HepG2 (cell line): ENCODE measurements around the gene NCAM2. TPM values are rescaled to one million over a fixed set of nuclear protein-coding genes. Genes with fewer than 3 reads are reported as not detected.

Experiments used
- ATAC-seq: fragments of 200-7000 bp; cut with Tn5 transposase; 3 replicates; pipeline ENCODE4 v1.9.1; 2020; ENCODE audit warnings: mild to moderate bottlenecking, moderate library complexity
- BruUV-seq: library from RNA; stranded (reverse); fragments of 400-500 nt; replicated peaks from 2 replicates; lab custom pipeline; 2021; lab: Mats Ljungman, UMichigan
- CTCF ChIA-PET: fragments of 300-600 bp; formaldehyde crosslinking; extraction: SDS; loops from one replicate; lab custom pipeline; 2021; ENCODE audit warnings: low total read pairs, inconsistent platforms, low intra/inter-chr PET ratio; lab: Yijun Ruan, JAX
- POLR2A ChIA-PET: fragments of 350-600 bp; sonication (Branson Sonifier 250); formaldehyde crosslinking; loops from one replicate; lab custom pipeline; 2020; ENCODE audit warnings: antibody characterized with exemption, inconsistent platforms; lab: Yijun Ruan, JAX
- DNase-seq: peaks from one replicate; pipeline ENCODE4 v3.0.0-alpha.2; 2015; ENCODE audit warnings: low spot score
- FAIRE-seq: peaks from 3 replicates; lab custom pipeline; 2011; peaks lifted over from hg19 to GRCh38; lab: Jason Lieb, UNC
- H2AFZ ChIP-seq: one replicate; pipeline ENCODE4 v1.6.1; 2011; ENCODE audit warnings: low read length, inconsistent platforms
- H3K27ac ChIP-seq: fragments of 300-600 bp; 3 replicates; pipeline ENCODE4 v1.8.0; 2011; ENCODE audit warnings: mixed run types, mild to moderate bottlenecking, mixed read lengths, low read length, inconsistent platforms; ENCODE audit not compliant: insufficient read depth; ENCODE audit errors: extremely low read length
- H3K27me3 ChIP-seq, 2 experiments: fragments of 200-600 bp in 1 of 2; 2 replicates in 1 of 2; 3 replicates in 1 of 2; pipeline versions ENCODE4 v1.6.0 to v1.8.0; 2011; ENCODE audit warnings: low read length in 2 of 2, mild to moderate bottlenecking in 2 of 2, moderate library complexity in 2 of 2, inconsistent platforms in 1 of 2; ENCODE audit not compliant: insufficient read depth in 2 of 2, control insufficient read depth in 1 of 2
- H3K36me3 ChIP-seq, 2 experiments: fragments of 200-600 bp in 1 of 2; replicated peaks in 1 of 2; 2 replicates in 1 of 2; 3 replicates in 1 of 2; pipeline versions ENCODE4 v1.5.1 to v1.8.0; 2011; ENCODE audit warnings: low read length in 2 of 2, inconsistent platforms in 1 of 2; ENCODE audit not compliant: insufficient read depth in 2 of 2, control insufficient read depth in 1 of 2
- H3K4me1 ChIP-seq: 2 replicates; pipeline ENCODE4 v1.5.1; 2012; ENCODE audit warnings: low read length, inconsistent platforms; ENCODE audit not compliant: insufficient read depth
- H3K4me2 ChIP-seq: 2 replicates; pipeline ENCODE4 v1.6.0; 2011; ENCODE audit warnings: low read depth, low read length, inconsistent platforms
- H3K4me3 ChIP-seq, 3 experiments: fragments of 200-600 bp in 1 of 3; sonication (generic), shearing (Covaris generic) in 1 of 3; replicated peaks in 1 of 3; 2 replicates each; pipeline ENCODE4 v1.5.1; 2011 to 2016; ENCODE audit warnings: low read length in 3 of 3, inconsistent platforms in 2 of 3, low read depth in 2 of 3, mild to moderate bottlenecking in 2 of 3, control low read depth in 1 of 3, mixed read lengths in 1 of 3; ENCODE audit not compliant: insufficient read depth in 1 of 3
- H3K79me2 ChIP-seq: one replicate; pipeline ENCODE4 v1.6.1; 2011; ENCODE audit warnings: low read length, inconsistent platforms; ENCODE audit not compliant: insufficient read depth
- H3K9ac ChIP-seq: 2 replicates; pipeline ENCODE4 v1.6.0; 2011; ENCODE audit warnings: mild to moderate bottlenecking, low read depth, low read length, inconsistent platforms; ENCODE audit not compliant: insufficient read depth
- H3K9me3 ChIP-seq: 2 replicates; pipeline ENCODE4 v1.5.1; 2012; ENCODE audit warnings: mild to moderate bottlenecking, low read length
- H4K20me1 ChIP-seq: 2 replicates; pipeline ENCODE4 v1.6.0; 2011; ENCODE audit warnings: inconsistent platforms, mild to moderate bottlenecking, low read length, moderate library complexity; ENCODE audit not compliant: insufficient read depth
- MAFK ChIP-seq, 2 experiments: IDR thresholded peaks in 1 of 2; conservative IDR thresholded peaks in 1 of 2; 2 replicates each; pipeline ENCODE4 v1.6.1; 2011; ENCODE audit warnings: improper control_type of control experiment in 2 of 2, low read length in 2 of 2
- MTA3 ChIP-seq: sonication (generic); formaldehyde crosslinking; IDR thresholded peaks from 2 replicates; pipeline ENCODE4 v1.4.0; 2020; ENCODE audit warnings: missing genetic modification reagents
- PRPF4 ChIP-seq: fragments of 200-400 bp; formaldehyde crosslinking; IDR thresholded peaks from 2 replicates; pipeline ENCODE4 v1.6.1; 2016; ENCODE audit warnings: low read length, low read depth; ENCODE audit not compliant: poor library complexity, severe bottlenecking
- ZMYM3 ChIP-seq: sonication (generic); formaldehyde crosslinking; IDR thresholded peaks from 2 replicates; pipeline ENCODE4 v1.5.1; 2020; ENCODE audit warnings: mild to moderate bottlenecking, missing genetic modification reagents
- ZNF430 ChIP-seq: sonication (generic); formaldehyde crosslinking; IDR thresholded peaks from 2 replicates; pipeline ENCODE4 v1.9.0; 2021; ENCODE audit warnings: mild to moderate bottlenecking, missing genetic modification reagents
- ZNF703 ChIP-seq: sonication (generic); formaldehyde crosslinking; IDR thresholded peaks from 2 replicates; pipeline ENCODE4 v1.5.1; 2020; ENCODE audit warnings: missing genetic modification reagents, mild to moderate bottlenecking, moderate library complexity, borderline replicate concordance
- ZNF75D ChIP-seq: sonication (generic); formaldehyde crosslinking; IDR thresholded peaks from 2 replicates; pipeline ENCODE4 v1.8.1; 2023; ENCODE audit warnings: missing genetic modification reagents, mild to moderate bottlenecking, borderline replicate concordance
- WGBS: methylation state at CpG from one replicate; pipeline ENCODE4 v1.1.6; 2017; ENCODE audit warnings: low lambda C conversion rate; 5-methylcytosine and 5-hydroxymethylcytosine counted together
- in situ Hi-C: cut with HindIII; loops from 2 replicates; pipeline ENCODE4 v1.10.0; 2017; ENCODE audit warnings: low pct_unique_long_range_greater_than_20kb; ENCODE audit not compliant: extremely low pct_ligation_motif_present
- intact Hi-C: fragments of 100-400 bp; cut with micrococcal nuclease; formaldehyde crosslinking; loops from one replicate; pipeline ENCODE4 v1.10.0; 2022; ENCODE audit not compliant: unreplicated experiment
- polyA plus RNA-seq, 8 experiments: library from polyadenylated mRNA; depleted of rRNA in 3 of 8; stranded (reverse) in 7 of 8; unstranded in 1 of 8; fragments of >200 nt; fragmentation: Illumina TruSeq in 4 of 8; extraction: Trizol in 4 of 8; gene quantifications; 2 replicates each; pipeline versions ENCODE4 v1.2.1 to v1.2.3, GENCODE V29; 2011 to 2016; ENCODE audit warnings: low read depth in 4 of 8, missing spikeins in 1 of 8, mixed read lengths in 1 of 8; ENCODE audit not compliant: insufficient read depth in 1 of 8
- total RNA-seq, 5 experiments: library from RNA; depleted of rRNA; stranded (reverse); fragments of >200 nt; fragmentation: Illumina TruSeq; extraction: Trizol; gene quantifications; 2 replicates each; pipeline ENCODE4 v1.2.3, GENCODE V29; 2016; ENCODE audit warnings: low read depth in 1 of 5
- TF ChIP-seq, protein P1 (sequence below): sonication (generic); formaldehyde crosslinking; IDR thresholded peaks from 2 replicates; pipeline ENCODE4 v1.4.0; 2020; ENCODE audit warnings: missing genetic modification reagents
- TF ChIP-seq, protein P2 (sequence below): sonication (generic); formaldehyde crosslinking; IDR thresholded peaks from 2 replicates; pipeline ENCODE4 v1.4.0; 2020; ENCODE audit warnings: missing genetic modification reagents
- TF ChIP-seq, protein P3 (sequence below): sonication (generic); formaldehyde crosslinking; IDR thresholded peaks from 2 replicates; pipeline ENCODE4 v1.5.1; 2020; ENCODE audit warnings: mild to moderate bottlenecking, missing genetic modification reagents, moderate library complexity

Gene NCAM2
- total and polyA plus RNA-seq, 2 of the 13 experiments (the other 11 are each of a cell fraction or from before 2014, with no cell fraction given), result not detected

DNA sequence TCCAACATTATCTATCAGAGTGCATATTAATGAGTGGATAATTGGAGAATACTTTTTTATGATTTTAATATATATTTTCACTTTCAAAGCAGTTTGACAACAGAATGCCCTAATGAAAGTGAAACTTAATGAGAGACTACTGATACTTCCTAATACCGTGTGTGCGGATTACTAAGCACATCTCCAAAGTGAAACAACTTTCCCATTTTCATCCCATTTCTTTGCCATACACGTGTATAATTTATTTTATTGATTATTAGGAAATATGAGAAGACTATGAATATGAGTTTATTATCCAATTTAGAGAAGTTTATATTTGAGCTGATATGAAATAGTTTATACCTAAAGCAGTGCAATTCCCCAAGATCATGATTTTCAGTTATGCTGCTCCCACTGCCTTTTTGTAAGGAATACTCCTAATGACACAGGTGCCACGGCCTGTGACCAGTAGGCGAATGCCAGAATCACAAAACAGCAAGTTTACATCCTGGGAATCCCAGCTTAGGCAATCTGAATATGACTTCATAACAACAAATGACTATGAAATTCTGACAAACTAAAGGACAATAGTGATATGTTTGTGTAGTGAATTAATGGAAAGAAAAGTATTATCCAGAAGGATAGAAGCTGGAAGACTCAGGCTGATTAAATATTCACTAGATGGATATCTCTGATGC is 202.9 kb downstream of the NCAM2 start:
- no peaks in the 10 kb centered on the region for H3K27me3 ChIP-seq
- no peak overlapping the region for H2AFZ ChIP-seq
- H3K9ac ChIP-seq, result no peak overlapping the region
- H3K4me3 ChIP-seq, result no peak overlapping the region
- H3K27ac ChIP-seq, result no peak overlapping the region
- H3K9me3 ChIP-seq, result peaks cover 74% of the 10 kb centered on the region
- H3K79me2 ChIP-seq, result no peaks in the 10 kb centered on the region
- no peak for DNase-seq
- no peaks in the 10 kb centered on the region for H3K36me3 ChIP-seq
- H3K4me2 ChIP-seq, result no peak overlapping the region
- FAIRE-seq, result no peak
- TF ChIP-seq, protein P1, sequence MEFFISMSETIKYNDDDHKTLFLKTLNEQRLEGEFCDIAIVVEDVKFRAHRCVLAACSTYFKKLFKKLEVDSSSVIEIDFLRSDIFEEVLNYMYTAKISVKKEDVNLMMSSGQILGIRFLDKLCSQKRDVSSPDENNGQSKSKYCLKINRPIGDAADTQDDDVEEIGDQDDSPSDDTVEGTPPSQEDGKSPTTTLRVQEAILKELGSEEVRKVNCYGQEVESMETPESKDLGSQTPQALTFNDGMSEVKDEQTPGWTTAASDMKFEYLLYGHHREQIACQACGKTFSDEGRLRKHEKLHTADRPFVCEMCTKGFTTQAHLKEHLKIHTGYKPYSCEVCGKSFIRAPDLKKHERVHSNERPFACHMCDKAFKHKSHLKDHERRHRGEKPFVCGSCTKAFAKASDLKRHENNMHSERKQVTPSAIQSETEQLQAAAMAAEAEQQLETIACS, result no peak
- TF ChIP-seq PRPF4 (no peak), MTA3 (no peak), MAFK (conservative IDR thresholded peaks at IDR 0.05 in 1 of 2, IDR thresholded peaks at IDR 0.05 in 1 of 2; ENCODE audit: low read length in 2 of 2) (no peak)
- in situ Hi-C loops, result no loop called here
- CTCF ChIA-PET, result no interaction called here
- WGBS, result 21% methylated on average over 5 of the region's 5 CpGs
- intact Hi-C loops, result no loop called here
- H3K4me1 ChIP-seq, result no peaks in the 10 kb centered on the region
- no peak for ATAC-seq
- POLR2A ChIA-PET, result no interaction called here
- BruUV-seq, result no TSS peak
- H4K20me1 ChIP-seq, result no peaks in the 10 kb centered on the region

DNA sequence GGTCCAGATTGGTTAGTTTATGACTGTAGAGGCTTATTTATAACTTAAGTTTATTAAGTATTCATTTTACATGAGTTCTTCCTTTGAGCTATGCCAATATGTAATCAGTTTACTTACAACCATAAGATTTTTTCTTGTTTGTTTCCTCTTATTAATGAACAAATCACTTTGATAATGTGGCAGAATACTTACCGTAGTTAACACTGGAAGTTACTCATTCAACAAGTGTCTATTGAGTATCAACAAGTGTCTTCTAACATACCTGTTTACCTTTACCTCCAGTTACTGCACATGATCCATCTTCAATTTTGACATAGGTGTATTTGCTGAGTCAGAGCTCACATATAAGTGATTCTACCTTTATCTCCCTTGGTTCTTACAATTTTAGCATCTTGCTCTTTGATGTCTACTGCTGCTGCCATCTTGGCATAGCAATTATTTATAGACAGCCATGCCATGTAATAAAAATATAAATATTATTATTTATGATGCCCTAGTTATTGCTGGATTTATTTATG is 205.7 kb downstream of the NCAM2 start:
- peaks cover 72% of the 10 kb centered on the region for H3K9me3 ChIP-seq
- DNase-seq (no peak), FAIRE-seq (no peak), ATAC-seq (no peak)
- no peaks in the 10 kb centered on the region for H3K27me3 ChIP-seq
- H3K36me3 ChIP-seq, result no peaks in the 10 kb centered on the region
- ChIA-PET POLR2A (no interaction called here), CTCF (no interaction called here)
- H3K4me1 ChIP-seq, result no peaks in the 10 kb centered on the region
- no peak overlapping the region for H3K27ac ChIP-seq
- intact Hi-C loops (no loop called here), in situ Hi-C loops (no loop called here)
- H3K79me2 ChIP-seq, result no peaks in the 10 kb centered on the region
- no TSS peak for BruUV-seq
- H2AFZ ChIP-seq, result no peak overlapping the region
- no peak overlapping the region for H3K4me2 ChIP-seq
- H3K9ac ChIP-seq, result no peak overlapping the region
- WGBS, result 49% methylated on average over 1 of the region's 1 CpG
- H3K4me3 ChIP-seq, result no peak overlapping the region
- H4K20me1 ChIP-seq, result no peaks in the 10 kb centered on the region
- TF ChIP-seq MAFK (conservative IDR thresholded peaks at IDR 0.05 in 1 of 2, IDR thresholded peaks at IDR 0.05 in 1 of 2; ENCODE audit: low read length in 2 of 2), result peak in 1 of 2 experiments; percentile 16; a peak in 1 of 4 replicates
- no peak for TF ChIP-seq ZNF430
- TF ChIP-seq ZNF75D (CRISPR knock-in tag), result no peak
- no peak for TF ChIP-seq ZMYM3 (CRISPR knock-in tag)
- TF ChIP-seq, protein P2, sequence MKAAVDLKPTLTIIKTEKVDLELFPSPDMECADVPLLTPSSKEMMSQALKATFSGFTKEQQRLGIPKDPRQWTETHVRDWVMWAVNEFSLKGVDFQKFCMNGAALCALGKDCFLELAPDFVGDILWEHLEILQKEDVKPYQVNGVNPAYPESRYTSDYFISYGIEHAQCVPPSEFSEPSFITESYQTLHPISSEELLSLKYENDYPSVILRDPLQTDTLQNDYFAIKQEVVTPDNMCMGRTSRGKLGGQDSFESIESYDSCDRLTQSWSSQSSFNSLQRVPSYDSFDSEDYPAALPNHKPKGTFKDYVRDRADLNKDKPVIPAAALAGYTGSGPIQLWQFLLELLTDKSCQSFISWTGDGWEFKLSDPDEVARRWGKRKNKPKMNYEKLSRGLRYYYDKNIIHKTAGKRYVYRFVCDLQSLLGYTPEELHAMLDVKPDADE, result no peak
- no peak for TF ChIP-seq ZNF703
- TF ChIP-seq, protein P3, sequence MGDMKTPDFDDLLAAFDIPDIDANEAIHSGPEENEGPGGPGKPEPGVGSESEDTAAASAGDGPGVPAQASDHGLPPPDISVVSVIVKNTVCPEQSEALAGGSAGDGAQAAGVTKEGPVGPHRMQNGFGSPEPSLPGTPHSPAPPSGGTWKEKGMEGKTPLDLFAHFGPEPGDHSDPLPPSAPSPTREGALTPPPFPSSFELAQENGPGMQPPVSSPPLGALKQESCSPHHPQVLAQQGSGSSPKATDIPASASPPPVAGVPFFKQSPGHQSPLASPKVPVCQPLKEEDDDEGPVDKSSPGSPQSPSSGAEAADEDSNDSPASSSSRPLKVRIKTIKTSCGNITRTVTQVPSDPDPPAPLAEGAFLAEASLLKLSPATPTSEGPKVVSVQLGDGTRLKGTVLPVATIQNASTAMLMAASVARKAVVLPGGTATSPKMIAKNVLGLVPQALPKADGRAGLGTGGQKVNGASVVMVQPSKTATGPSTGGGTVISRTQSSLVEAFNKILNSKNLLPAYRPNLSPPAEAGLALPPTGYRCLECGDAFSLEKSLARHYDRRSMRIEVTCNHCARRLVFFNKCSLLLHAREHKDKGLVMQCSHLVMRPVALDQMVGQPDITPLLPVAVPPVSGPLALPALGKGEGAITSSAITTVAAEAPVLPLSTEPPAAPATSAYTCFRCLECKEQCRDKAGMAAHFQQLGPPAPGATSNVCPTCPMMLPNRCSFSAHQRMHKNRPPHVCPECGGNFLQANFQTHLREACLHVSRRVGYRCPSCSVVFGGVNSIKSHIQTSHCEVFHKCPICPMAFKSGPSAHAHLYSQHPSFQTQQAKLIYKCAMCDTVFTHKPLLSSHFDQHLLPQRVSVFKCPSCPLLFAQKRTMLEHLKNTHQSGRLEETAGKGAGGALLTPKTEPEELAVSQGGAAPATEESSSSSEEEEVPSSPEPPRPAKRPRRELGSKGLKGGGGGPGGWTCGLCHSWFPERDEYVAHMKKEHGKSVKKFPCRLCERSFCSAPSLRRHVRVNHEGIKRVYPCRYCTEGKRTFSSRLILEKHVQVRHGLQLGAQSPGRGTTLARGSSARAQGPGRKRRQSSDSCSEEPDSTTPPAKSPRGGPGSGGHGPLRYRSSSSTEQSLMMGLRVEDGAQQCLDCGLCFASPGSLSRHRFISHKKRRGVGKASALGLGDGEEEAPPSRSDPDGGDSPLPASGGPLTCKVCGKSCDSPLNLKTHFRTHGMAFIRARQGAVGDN (CRISPR knock-in tag), result no peak
